ENCODE measurements around the gene DAB2. TPM values are rescaled to one million over a fixed set of nuclear protein-coding genes. Genes with fewer than 3 reads are reported as not detected.

Gene DAB2
- polyA plus RNA-seq, 1 donor (not counting 4 experiments of a cell fraction or from before 2014, with no cell fraction given): 10.4 TPM

DNA sequence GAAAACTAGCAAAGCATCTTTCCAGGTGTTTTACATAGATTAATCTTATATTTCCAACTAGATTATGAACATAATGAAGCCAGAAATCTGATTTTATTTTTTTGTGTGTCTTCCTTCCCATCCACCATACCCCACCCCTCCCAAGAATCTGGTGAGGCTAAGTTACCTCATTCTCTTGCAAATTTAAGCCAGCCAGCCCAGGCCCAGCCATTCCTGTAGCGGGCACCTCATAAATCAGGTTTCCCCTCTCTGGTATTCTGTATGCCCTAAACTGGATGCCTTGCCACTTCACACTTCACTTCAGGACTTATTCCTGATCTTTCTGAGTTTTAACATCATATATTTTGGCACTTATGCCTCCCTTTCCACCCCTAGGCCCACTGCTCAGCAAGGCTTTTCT, 82.3 kb downstream of the DAB2 start:
- dilution Hi-C loops (cut with MboI; ENCODE audit: extremely low pct_ligation_motif_present, low sequenced_read_pairs): no loop called here
- H3K9ac ChIP-seq (ENCODE audit: control insufficient read depth, extremely low read depth, insufficient read depth, low read length): no peak overlapping the region
- no peaks in the 10 kb centered on the region for H3K27me3 ChIP-seq (ENCODE audit: control insufficient read depth, extremely low read depth, insufficient read depth, low read length)
- H3K79me2 ChIP-seq (ENCODE audit: control insufficient read depth, insufficient read depth, low read length): no peaks in the 10 kb centered on the region
- no peak for TF ChIP-seq EZH2 (IDR thresholded peaks at IDR 0.05; ENCODE audit: low read length)
- TF ChIP-seq, protein P1, sequence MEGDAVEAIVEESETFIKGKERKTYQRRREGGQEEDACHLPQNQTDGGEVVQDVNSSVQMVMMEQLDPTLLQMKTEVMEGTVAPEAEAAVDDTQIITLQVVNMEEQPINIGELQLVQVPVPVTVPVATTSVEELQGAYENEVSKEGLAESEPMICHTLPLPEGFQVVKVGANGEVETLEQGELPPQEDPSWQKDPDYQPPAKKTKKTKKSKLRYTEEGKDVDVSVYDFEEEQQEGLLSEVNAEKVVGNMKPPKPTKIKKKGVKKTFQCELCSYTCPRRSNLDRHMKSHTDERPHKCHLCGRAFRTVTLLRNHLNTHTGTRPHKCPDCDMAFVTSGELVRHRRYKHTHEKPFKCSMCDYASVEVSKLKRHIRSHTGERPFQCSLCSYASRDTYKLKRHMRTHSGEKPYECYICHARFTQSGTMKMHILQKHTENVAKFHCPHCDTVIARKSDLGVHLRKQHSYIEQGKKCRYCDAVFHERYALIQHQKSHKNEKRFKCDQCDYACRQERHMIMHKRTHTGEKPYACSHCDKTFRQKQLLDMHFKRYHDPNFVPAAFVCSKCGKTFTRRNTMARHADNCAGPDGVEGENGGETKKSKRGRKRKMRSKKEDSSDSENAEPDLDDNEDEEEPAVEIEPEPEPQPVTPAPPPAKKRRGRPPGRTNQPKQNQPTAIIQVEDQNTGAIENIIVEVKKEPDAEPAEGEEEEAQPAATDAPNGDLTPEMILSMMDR (optimal IDR thresholded peaks at IDR 0.05 in 1 of 3, IDR thresholded peaks at IDR 0.05 in 1 of 3, conservative IDR thresholded peaks at IDR 0.05 in 1 of 3; ENCODE audit: extremely low read depth in 1 of 3, insufficient read depth in 2 of 3, low read length in 3 of 3): no peak
- H4K20me1 ChIP-seq (ENCODE audit: control insufficient read depth, extremely low read depth, insufficient read depth, low read length): no peaks in the 10 kb centered on the region
- no peak for FAIRE-seq
- H3K36me3 ChIP-seq (ENCODE audit: control insufficient read depth in 2 of 2, extremely low read depth in 1 of 2, insufficient read depth in 2 of 2, low read length in 2 of 2): no peaks in the 10 kb centered on the region
- no peaks in the 10 kb centered on the region for H3K9me1 ChIP-seq (ENCODE audit: control insufficient read depth, extremely low read depth, insufficient read depth, low read length)
- no peak overlapping the region for H3K4me3 ChIP-seq (ENCODE audit: control insufficient read depth in 2 of 3, extremely low read depth in 1 of 3, insufficient read depth in 2 of 3, low read depth in 1 of 3, low read length in 3 of 3)
- no peak overlapping the region for H3K4me2 ChIP-seq (ENCODE audit: control insufficient read depth, extremely low read depth, insufficient read depth, low read depth, low read length)
- no peak overlapping the region for H3K27ac ChIP-seq (ENCODE audit: control insufficient read depth, insufficient read depth, low read length)
- no peaks in the 10 kb centered on the region for H3K4me1 ChIP-seq (ENCODE audit: control insufficient read depth, extremely low read depth, insufficient read depth, low read length)
- DNase-seq (ENCODE audit: low read depth, low spot score): no peak
- H3K9me3 ChIP-seq (ENCODE audit: control insufficient read depth, low read depth, low read length): no peaks in the 10 kb centered on the region
- H2AFZ ChIP-seq (ENCODE audit: control insufficient read depth, low read length): no peak overlapping the region

DNA sequence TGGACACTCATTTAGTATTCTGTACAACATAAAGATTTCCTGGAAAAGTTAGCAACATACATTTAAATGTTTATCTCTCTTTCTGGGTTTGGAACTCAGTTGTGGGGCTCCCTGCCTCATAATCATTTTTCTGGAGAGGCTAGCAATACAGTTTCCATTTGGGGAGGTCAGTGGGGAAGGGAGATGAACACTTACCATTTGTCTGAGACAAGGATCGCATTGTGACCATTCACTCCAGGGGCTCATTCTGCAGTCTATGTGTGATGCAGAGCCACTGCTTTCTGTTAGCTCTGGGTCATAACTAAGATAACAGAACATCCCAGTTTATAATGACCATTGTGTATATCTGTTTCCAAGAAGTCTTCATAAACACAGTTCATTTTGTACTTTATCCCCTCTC, 82.9 kb downstream of the DAB2 start:
- Histone ChIP-seq H3K9me3 (ENCODE audit: control insufficient read depth, low read depth, low read length) (no peaks in the 10 kb centered on the region), H3K4me2 (ENCODE audit: control insufficient read depth, extremely low read depth, insufficient read depth, low read depth, low read length) (no peak overlapping the region), H3K79me2 (ENCODE audit: control insufficient read depth, insufficient read depth, low read length) (no peaks in the 10 kb centered on the region), H3K4me1 (ENCODE audit: control insufficient read depth, extremely low read depth, insufficient read depth, low read length) (no peaks in the 10 kb centered on the region), H2AFZ (ENCODE audit: control insufficient read depth, low read length) (no peak overlapping the region), H4K20me1 (ENCODE audit: control insufficient read depth, extremely low read depth, insufficient read depth, low read length) (no peaks in the 10 kb centered on the region), H3K9me1 (ENCODE audit: control insufficient read depth, extremely low read depth, insufficient read depth, low read length) (no peaks in the 10 kb centered on the region), H3K9ac (ENCODE audit: control insufficient read depth, extremely low read depth, insufficient read depth, low read length) (no peak overlapping the region), H3K27ac (ENCODE audit: control insufficient read depth, insufficient read depth, low read length) (no peak overlapping the region), H3K27me3 (ENCODE audit: control insufficient read depth, extremely low read depth, insufficient read depth, low read length) (no peaks in the 10 kb centered on the region), H3K36me3 (ENCODE audit: control insufficient read depth in 2 of 2, extremely low read depth in 1 of 2, insufficient read depth in 2 of 2, low read length in 2 of 2) (no peaks in the 10 kb centered on the region), H3K4me3 (ENCODE audit: control insufficient read depth in 2 of 3, extremely low read depth in 1 of 3, insufficient read depth in 2 of 3, low read depth in 1 of 3, low read length in 3 of 3) (no peak overlapping the region)
- dilution Hi-C loops (cut with MboI; ENCODE audit: extremely low pct_ligation_motif_present, low sequenced_read_pairs): no loop called here
- FAIRE-seq (no peak), DNase-seq (ENCODE audit: low read depth, low spot score) (no peak)
- TF ChIP-seq, protein P1 (optimal IDR thresholded peaks at IDR 0.05 in 1 of 3, IDR thresholded peaks at IDR 0.05 in 1 of 3, conservative IDR thresholded peaks at IDR 0.05 in 1 of 3; ENCODE audit: extremely low read depth in 1 of 3, insufficient read depth in 2 of 3, low read length in 3 of 3): no peak
- TF ChIP-seq EZH2 (IDR thresholded peaks at IDR 0.05; ENCODE audit: low read length): no peak
